K562 (cell line): ENCODE results near the gene ITPRIPL2. TPM values are rescaled to one million over a fixed set of nuclear protein-coding genes. Genes with fewer than 3 reads are reported as not detected.

Experiments used
- MTA3 ChIP-seq: fragments of 450-650 bp; formaldehyde crosslinking; IDR thresholded peaks from 2 replicates; pipeline ENCODE4 v1.6.1; 2017; ENCODE audit warnings: mild to moderate bottlenecking, borderline replicate concordance
- MXI1 ChIP-seq: IDR thresholded peaks from 2 replicates; pipeline ENCODE4 v1.6.1; 2011; ENCODE audit warnings: low read depth, mild to moderate bottlenecking, improper control_type of control experiment, low read length
- ZNF511 ChIP-seq: sonication (generic); formaldehyde crosslinking; IDR thresholded peaks from 2 replicates; pipeline ENCODE4 v1.8.0; 2022; ENCODE audit warnings: mild to moderate bottlenecking, missing genetic modification reagents
- ZSCAN29 ChIP-seq: fragments of 450-650 bp; IDR thresholded peaks from 2 replicates; pipeline ENCODE4 v1.6.1; 2017
- polyA plus RNA-seq, 8 experiments: library from polyadenylated mRNA; depleted of rRNA in 4 of 8; stranded (reverse) in 5 of 8; unstranded in 3 of 8; fragments of >200 nt; fragmentation: Nextera tagmentation in 2 of 8; fragmentation: Illumina TruSeq in 1 of 8; extraction: Ambion mirVana in 2 of 8; extraction: Trizol in 1 of 8; gene quantifications; 2 replicates each; pipeline versions ENCODE4 v1.2.1 to v1.2.3, GENCODE V29; 2011 to 2014; ENCODE audit warnings: inconsistent platforms in 1 of 8, missing spikeins in 1 of 8
- total RNA-seq, 7 experiments: library from RNA; depleted of rRNA in 6 of 7; stranded (reverse); fragments of >200 nt in 6 of 7; fragmentation: Illumina TruSeq in 2 of 7; extraction: Trizol in 2 of 7; gene quantifications; 2 replicates each; pipeline versions ENCODE4 v1.2.1 to v1.2.3, GENCODE V29; 2011 to 2021; ENCODE audit warnings: low replicate concordance in 1 of 7
- TF ChIP-seq, protein P1 (sequence below), 2 experiments: fragments of 450-650 bp; IDR thresholded peaks; 2 replicates each; pipeline ENCODE4 v1.6.1; 2016
- TF ChIP-seq, protein P2 (sequence below): sonication (generic); formaldehyde crosslinking; IDR thresholded peaks from 2 replicates; pipeline ENCODE4 v1.8.1; 2023; ENCODE audit warnings: mild to moderate bottlenecking, missing genetic modification reagents
- TF ChIP-seq, protein P3 (sequence below): fragments of 450-650 bp; IDR thresholded peaks from 2 replicates; pipeline ENCODE4 v1.7.1; 2018; ENCODE audit warnings: mild to moderate bottlenecking, low read depth; ENCODE audit not compliant: partially characterized antibody
- TF ChIP-seq, protein P4 (sequence below): conservative IDR thresholded peaks from 2 replicates; pipeline ENCODE4 v1.6.1; 2011; ENCODE audit warnings: low read depth, mild to moderate bottlenecking, low read length; ENCODE audit not compliant: control insufficient read depth
- TF ChIP-seq, protein P5 (sequence below): fragments of 450-650 bp; IDR thresholded peaks from 2 replicates; pipeline ENCODE4 v1.6.1; 2016; ENCODE audit warnings: low read depth, mild to moderate bottlenecking, moderate library complexity

ITPRIPL2 gene
- total and polyA plus RNA-seq, 9 of the 15 experiments (the other 6 are each of a cell fraction or from before 2014, with no cell fraction given): 0.04 to 2.2 (median 0.58) TPM

DNA sequence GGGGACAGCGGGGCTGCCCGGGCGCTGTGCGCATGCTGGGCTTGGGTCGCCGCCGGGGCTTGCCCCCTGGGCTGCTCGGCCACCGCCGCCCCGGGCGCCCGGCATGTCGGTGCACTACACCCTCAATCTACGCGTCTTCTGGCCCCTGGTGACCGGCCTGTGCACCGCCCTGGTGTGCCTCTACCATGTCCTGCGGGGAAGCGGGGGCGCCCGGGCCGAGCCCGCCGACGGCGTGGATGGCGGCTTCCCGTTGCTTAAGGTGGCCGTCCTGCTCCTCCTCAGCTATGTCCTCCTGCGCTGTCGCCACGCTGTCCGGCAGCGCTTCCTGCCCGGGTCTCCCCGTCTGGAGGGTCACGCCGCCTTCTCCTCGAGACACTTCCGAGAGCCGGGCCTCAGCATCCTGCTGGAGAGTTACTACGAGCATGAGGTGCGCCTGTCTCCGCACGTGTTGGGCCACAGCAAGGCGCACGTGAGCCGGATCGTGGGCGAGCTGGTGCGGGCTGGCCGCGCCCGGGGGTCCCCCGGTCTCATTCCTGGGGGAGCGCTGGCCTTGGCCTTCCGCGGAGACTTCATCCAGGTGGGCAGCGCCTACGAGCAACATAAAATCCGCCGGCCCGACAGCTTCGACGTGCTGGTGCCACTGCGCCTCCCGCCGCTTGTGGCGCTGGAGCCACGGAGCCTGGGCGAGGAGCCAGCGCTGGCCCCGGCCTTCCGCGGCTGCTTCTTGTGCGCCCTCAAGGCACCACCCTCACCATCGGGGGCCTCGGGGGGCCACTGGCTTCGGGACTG lies 789 bp downstream of the ITPRIPL2 start (continued):
- TF ChIP-seq MTA3 (0 out of 2 replicates have a peak, but pooled peaks have one; percentile 19), ZSCAN29 (no peak), ZNF511 (CRISPR knock-in tag) (no peak), MXI1 (no peak)
- TF ChIP-seq, protein P1, sequence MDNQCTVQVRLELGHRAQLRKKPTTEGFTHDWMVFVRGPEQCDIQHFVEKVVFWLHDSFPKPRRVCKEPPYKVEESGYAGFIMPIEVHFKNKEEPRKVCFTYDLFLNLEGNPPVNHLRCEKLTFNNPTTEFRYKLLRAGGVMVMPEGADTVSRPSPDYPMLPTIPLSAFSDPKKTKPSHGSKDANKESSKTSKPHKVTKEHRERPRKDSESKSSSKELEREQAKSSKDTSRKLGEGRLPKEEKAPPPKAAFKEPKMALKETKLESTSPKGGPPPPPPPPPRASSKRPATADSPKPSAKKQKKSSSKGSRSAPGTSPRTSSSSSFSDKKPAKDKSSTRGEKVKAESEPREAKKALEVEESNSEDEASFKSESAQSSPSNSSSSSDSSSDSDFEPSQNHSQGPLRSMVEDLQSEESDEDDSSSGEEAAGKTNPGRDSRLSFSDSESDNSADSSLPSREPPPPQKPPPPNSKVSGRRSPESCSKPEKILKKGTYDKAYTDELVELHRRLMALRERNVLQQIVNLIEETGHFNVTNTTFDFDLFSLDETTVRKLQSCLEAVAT (IDR thresholded peaks at IDR 0.05): peak in 1 of 2 experiments; percentile 70; a peak in 1 of 4 replicates
- TF ChIP-seq, protein P2, sequence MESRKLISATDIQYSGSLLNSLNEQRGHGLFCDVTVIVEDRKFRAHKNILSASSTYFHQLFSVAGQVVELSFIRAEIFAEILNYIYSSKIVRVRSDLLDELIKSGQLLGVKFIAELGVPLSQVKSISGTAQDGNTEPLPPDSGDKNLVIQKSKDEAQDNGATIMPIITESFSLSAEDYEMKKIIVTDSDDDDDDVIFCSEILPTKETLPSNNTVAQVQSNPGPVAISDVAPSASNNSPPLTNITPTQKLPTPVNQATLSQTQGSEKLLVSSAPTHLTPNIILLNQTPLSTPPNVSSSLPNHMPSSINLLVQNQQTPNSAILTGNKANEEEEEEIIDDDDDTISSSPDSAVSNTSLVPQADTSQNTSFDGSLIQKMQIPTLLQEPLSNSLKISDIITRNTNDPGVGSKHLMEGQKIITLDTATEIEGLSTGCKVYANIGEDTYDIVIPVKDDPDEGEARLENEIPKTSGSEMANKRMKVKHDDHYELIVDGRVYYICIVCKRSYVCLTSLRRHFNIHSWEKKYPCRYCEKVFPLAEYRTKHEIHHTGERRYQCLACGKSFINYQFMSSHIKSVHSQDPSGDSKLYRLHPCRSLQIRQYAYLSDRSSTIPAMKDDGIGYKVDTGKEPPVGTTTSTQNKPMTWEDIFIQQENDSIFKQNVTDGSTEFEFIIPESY (CRISPR knock-in tag): 0 out of 2 replicates have a peak, but pooled peaks have one; percentile 30
- TF ChIP-seq, protein P3, sequence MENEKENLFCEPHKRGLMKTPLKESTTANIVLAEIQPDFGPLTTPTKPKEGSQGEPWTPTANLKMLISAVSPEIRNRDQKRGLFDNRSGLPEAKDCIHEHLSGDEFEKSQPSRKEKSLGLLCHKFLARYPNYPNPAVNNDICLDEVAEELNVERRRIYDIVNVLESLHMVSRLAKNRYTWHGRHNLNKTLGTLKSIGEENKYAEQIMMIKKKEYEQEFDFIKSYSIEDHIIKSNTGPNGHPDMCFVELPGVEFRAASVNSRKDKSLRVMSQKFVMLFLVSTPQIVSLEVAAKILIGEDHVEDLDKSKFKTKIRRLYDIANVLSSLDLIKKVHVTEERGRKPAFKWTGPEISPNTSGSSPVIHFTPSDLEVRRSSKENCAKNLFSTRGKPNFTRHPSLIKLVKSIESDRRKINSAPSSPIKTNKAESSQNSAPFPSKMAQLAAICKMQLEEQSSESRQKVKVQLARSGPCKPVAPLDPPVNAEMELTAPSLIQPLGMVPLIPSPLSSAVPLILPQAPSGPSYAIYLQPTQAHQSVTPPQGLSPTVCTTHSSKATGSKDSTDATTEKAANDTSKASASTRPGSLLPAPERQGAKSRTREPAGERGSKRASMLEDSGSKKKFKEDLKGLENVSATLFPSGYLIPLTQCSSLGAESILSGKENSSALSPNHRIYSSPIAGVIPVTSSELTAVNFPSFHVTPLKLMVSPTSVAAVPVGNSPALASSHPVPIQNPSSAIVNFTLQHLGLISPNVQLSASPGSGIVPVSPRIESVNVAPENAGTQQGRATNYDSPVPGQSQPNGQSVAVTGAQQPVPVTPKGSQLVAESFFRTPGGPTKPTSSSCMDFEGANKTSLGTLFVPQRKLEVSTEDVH: no peak
- TF ChIP-seq, protein P4, sequence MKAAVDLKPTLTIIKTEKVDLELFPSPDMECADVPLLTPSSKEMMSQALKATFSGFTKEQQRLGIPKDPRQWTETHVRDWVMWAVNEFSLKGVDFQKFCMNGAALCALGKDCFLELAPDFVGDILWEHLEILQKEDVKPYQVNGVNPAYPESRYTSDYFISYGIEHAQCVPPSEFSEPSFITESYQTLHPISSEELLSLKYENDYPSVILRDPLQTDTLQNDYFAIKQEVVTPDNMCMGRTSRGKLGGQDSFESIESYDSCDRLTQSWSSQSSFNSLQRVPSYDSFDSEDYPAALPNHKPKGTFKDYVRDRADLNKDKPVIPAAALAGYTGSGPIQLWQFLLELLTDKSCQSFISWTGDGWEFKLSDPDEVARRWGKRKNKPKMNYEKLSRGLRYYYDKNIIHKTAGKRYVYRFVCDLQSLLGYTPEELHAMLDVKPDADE: 0 out of 2 replicates have a peak, but pooled peaks have one; percentile 5
- TF ChIP-seq, protein P5, sequence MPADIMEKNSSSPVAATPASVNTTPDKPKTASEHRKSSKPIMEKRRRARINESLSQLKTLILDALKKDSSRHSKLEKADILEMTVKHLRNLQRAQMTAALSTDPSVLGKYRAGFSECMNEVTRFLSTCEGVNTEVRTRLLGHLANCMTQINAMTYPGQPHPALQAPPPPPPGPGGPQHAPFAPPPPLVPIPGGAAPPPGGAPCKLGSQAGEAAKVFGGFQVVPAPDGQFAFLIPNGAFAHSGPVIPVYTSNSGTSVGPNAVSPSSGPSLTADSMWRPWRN: no peak
